GM18505 (cell line): Measurements from ENCODE around the gene ITPR2.

Experiments used
- ATAC-seq: cut with Tn5 transposase; IDR thresholded peaks from one replicate; pipeline ENCODE4 v1.9.1; 2021; ENCODE audit not compliant: unreplicated experiment
- POLR2A ChIP-seq: IDR thresholded peaks from 4 replicates; pipeline ENCODE4 v1.6.1; 2011; ENCODE audit warnings: borderline replicate concordance; ENCODE audit not compliant: insufficient read depth, insufficient read length; ENCODE audit errors: extremely low read depth

ITPR2 gene

DNA sequence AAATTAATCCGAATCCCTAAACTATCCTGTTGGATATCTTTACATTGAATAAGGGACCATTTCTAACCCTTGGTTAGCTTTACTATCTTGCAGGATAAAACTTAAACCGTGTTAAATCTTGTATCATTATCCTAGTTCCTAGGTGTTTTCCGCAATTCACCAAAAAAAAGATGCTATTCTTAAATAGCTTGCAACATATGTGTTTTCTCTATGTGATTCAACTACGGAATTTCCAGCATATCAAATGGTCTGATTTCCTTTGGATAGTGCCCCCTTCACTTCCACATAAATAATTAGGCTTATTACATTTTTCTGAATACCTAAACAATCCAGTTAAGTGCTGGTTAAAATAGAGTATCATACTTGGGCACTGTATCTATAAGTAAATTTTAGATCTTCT lies 130.3 kb downstream of the ITPR2 start:
- TF ChIP-seq POLR2A, result no peak
- ATAC-seq, result no peak

DNA sequence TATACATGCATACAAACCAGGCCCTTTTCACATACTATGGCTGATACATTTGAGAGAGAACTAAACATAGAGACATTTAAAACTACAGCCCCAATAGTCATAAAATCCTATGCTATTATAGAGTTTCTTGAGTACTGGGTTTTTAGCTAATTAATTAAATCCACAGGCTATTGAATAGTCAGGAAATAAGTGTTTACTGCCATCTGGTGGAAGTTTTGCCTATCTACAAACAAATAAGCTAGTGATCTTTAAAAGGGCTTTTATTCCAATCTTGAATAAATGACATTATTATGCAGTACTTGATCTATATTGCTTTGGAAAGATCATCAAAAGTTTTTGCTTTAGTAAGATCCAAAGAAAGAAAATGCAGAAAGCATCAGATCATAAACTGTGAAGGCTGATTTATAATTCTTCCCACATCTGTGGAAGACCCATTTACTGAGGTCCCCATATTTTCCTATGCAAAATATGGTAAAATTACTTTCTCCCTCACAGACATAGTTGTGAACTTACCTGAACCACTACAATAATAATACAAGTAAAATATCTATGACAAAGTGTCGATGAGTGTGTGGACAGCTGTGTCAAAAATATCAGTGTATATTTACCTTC lies 131.3 kb downstream of the ITPR2 start:
- TF ChIP-seq POLR2A, result no peak
- ATAC-seq, result no peak

- no peak for ATAC-seq
- TF ChIP-seq POLR2A, result no peak
These were observed 132.6 kb downstream of the ITPR2 start for GRCh38 chr12:26700430-26700829.

DNA sequence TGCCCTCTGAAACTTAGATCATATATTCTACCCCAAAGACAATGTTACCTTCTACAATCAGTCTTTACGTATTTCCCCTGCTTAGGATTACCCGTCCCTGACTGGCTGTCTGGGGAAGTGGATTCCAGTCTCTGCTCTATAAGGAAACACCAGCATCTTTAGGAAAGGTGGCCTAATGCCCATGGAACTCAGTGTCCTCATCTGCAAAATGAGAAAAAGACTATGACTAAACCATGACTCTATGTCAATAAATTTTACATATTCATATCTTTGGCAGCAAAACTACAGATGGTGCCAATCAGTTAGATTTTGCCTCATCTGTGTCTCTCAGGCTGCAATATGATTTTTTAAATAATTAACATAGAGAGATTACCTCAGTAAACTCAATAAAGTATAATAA lies 133.8 kb downstream of the ITPR2 start:
- no peak for TF ChIP-seq POLR2A
- no peak for ATAC-seq

DNA sequence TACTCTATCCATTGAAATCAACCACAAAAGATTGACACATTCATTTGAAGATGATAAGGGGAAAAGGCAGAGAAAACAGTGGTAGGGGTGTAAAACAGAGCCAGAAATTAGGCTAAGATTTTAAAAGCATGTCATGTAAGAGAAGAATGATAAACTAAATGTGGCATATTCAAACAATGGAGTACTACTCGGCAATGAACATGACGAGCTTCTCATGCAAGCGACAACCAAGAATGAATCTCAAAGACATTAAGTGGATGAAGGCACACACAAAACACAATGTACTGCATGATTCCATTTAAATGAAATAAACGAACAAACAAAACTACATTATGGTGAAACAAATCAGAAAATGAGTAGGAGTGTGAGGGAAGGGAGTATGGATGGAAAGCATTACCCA lies 134.8 kb downstream of the ITPR2 start:
- TF ChIP-seq POLR2A, result no peak
- ATAC-seq, result no peak

- ATAC-seq, result no peak
- no peak for TF ChIP-seq POLR2A
These were observed 135.8 kb downstream of the ITPR2 start for GRCh38 chr12:26697217-26697616.

DNA sequence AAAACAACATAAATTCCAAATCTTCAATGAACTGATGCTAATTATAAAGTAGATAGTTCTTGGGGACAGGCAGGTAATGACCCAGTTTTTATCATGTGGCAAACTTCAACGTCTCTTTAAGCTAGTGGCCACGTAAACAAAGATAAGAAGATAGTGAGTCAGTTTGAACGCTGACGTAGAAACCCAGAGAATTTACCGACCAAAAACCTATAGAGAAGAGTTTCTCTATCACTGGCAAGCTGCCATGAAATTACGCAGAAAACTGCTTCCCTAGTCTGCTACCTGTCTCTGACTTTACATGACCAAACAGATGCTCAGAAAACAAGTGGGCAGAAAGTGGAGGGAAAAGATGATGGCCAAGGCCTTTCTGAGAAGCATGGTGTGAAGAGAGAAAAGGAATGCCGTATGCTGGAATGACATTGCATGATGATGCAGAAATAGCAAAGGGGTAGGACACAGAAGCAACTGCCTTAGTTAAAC lies 136.3 kb downstream of the ITPR2 start:
- ATAC-seq, result no peak
- TF ChIP-seq POLR2A, result no peak

GRCh38 chr12:26696048-26696612 lies 136.9 kb downstream of the ITPR2 start:
- no peak for TF ChIP-seq POLR2A
- ATAC-seq, result no peak

GRCh38 chr12:26694402-26694801 lies 138.6 kb downstream of the ITPR2 start:
- ATAC-seq, result no peak
- no peak for TF ChIP-seq POLR2A

DNA sequence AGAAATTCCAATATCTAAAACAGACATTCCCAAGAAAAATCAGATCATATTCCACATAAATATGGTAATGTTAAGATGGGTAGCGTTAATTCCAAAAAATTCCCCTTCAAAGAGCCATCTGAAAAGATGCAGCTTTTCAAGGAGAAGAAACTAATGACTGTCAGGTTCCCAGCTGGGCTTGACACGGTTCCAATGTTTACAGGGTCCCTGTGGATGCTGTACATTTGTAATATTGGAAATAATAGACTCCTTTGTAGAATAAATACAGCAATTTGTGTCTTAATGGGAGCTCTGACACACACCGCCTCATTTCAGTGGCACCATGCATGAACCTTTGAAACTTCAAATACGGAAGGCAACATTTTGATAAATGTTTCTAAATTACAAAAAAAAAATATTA lies 140.6 kb downstream of the ITPR2 start:
- no peak for TF ChIP-seq POLR2A

DNA sequence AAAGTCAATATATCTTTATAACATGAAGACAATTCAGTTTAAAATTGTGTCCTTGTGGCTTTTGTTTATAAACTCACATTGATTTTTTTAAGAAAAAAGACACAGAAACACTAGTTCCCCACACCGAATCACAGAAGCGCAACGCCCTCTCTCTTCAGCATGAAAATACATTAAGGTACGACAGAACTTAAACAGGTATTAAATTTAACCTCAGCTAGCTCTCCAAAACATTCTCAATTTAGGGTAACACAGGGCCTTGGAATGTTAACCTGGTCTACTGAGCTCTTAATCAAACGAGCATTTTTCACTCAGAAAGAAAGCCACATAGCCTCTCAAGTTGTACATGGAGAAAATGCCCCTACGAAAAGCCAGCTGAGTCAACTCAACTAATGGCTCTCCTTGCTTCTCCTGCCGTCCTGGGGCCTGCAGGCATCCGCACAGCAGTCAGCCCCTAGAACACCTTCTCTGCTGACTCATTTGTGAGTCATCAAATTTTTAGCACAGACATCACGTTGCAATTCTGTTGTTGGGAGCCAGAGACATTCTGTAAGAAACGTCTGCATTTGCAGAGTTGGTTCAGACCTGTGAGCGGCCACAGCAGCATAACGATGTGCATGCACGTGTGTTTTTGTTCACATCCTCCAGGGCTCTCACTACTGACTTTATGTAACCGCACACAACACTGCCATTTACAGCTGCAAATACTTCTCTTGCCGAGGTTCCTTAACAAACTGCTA lies 141.6 kb downstream of the ITPR2 start:
- ATAC-seq, result no peak
- TF ChIP-seq POLR2A, result no peak

More for the DNA sequence above, 140.6 kb downstream of the ITPR2 start:
- no peak for ATAC-seq

DNA sequence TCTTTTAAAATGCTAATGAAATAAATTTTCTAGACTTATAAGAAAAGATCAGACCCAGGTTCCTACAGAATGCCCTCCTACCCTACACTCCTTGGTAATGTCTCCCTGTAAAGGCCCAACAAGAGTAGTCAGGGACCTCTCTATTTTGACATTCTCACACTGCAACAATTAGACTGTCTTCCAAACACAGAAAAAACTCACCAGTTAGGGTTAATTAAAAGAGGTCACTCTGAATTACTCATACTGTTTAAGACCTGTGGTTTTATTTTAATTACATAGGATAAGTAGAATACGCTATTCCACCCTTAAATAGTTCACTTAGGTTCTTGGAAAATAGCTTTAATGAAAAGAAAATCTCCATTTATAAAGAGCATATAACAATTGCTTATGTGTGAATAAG lies 142.4 kb downstream of the ITPR2 start:
- no peak for ATAC-seq
- TF ChIP-seq POLR2A, result no peak

DNA sequence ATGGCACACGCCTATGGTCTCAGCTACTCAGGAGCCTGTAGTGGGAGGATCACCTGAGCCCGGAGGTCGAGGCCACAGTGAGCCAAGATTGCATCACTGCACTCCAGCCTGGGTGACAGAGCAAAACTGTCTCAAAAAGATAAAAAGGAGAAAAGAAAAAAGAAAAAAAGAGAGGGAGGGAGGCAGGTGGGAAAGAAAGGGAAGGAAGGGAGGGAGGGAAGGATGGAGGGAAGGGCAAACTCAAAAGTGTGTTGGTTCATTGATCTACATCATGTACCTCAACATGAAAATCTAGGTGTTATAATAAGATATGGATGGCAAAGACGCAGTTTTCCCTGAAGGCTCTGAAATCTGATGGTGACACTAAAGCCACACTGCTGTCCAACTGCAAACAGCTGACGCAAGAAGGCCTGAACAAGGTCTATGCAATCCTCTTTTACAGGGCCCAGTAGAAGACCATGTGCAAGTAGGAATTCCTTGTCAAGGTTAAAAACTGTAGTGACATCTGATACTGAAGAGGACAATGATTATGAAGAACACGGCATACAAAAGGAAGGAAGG lies 143.6 kb downstream of the ITPR2 start:
- no peak for TF ChIP-seq POLR2A
- ATAC-seq, result no peak
